8988T (cell line): Measurements from ENCODE around the gene TGIF1.

Source experiments
- DNase-seq: peaks from one replicate; pipeline ENCODE4 v3.0.0; 2011

TGIF1 gene

DNA sequence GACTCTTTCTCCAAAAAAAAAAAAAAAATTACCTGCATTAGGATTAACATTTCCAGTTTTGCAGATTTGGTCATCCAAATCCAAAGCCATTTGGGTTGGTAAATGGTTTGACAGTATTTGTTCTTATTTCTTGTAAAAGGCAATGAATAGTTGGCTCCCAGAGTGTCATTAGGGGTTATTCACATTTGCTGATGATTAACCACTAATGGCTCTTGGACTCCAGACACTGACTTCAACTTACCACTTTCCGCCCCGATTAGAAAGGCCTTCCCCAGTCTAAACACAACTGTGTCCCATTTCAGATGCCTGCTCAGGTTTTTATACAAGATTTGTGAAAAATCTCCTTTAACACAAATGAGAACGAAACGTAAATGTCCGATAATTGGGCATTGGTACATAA, 9.6 kb upstream of the TGIF1 start:
- DNase-seq: no peak

DNA sequence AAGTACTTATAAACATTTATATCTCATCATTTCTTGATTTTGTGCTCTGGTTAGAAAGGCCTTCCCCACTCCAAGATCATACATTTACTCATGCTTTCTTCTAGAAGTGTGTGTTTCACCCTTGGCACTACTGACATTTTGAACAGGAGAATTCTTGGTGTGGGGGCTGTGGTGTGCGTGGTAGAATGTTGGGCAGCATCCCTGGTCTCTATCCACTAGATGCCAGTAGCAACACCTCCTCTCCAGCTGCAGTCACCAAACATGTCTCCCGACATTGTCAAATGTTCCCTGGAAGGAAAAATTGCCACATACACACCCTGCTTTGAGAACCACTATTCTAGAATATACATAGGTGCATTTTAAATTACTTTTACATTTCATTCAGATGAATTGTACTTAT, 8.7 kb upstream of the TGIF1 start:
- DNase-seq: peak; percentile 41

DNA sequence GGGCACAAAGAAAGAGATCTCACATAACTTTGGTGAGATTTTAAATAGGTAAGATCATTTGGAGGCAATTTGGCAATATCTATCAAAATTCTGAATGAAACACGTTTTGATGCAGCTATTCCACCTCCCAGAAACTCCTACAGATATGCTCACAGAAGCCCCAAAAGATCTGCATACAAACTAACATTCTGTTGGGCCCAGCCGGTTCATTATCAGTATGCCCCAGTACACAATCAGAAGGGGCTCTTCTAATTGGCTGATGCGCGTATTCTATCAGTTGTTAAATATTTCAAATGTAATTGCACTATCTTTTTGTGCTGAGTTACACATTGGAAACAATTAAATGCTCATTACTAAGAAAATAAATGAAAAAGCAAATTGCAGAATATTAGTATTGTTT, 7.1 kb upstream of the TGIF1 start:
- no peak for DNase-seq

DNA sequence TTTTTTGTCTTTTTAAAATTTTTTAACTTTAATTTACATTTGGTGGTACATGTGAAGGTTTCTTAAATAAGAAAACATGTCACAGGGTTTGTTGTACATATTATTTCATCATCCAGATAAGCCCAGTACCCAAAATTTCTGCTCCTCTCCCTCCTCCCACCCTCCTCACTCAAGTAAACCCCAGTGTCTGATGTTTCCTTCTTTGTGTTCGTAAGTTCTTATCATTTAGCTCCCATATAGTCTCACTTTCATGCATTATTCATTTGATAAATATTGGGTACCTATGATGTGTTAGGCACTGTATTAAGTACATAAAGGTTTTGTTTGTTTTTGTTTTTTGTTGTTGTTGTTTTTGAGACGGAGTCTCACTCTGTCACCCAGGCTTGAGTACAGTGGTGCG, 5.7 kb upstream of the TGIF1 start:
- DNase-seq: no peak

DNA sequence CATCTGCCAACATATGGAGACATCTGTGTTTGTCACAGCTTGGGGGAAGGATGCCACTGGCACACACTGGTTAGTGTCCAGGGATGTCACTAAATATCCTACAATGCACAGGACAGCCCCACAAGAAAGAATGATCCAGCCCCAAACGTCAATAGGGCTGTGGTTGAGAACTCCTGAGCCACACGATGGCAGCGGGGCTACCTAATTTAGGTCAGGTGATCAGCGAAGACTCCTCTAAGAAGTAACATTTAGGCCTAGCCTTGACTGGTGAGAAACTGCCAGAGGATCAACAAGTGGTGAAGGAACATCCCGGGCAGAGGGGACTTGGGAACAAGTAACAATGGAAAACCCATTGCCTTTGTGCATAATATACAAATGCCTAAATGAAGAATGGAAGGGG, 5.0 kb upstream of the TGIF1 start:
- no peak for DNase-seq

DNA sequence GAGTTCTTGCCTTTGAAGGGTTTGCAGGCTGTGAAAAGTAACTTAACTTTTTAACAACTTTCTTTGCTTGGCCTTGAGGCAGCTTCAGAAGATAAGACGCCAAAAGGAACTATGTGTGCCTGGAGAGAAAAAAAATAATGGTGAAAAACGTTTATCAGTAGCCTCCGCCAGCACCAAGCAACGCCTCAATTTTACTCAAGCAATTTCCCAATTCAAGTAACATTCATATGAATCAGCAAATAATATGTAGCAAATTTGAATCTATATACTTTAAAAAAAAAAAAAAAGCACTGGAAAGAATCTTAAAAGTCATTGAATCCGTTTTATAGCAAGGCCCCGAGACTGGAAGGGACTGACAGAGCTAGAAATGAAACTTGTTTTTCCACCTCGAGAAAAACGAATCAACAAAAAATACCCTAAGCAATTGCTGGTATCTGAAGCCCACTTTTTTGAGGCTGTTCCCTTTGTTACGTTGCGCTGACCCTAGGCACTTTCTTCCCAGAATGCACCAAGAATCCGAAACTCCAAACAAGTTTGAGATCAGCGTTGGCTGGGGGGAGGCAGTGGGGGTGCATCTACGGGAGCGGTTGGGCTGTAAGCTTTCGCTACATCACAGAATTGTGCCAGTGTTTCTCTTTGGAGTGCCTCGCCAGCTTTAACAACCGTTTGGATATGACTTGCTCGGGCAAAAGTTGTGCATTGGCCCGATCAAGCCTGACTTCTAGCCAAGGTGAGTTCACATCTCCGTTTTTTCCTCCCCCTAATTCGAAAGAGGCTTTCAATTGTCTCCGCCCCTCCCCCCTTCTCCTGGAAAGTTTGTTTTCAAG, 2.7 kb upstream of the TGIF1 start:
- no peak for DNase-seq

DNA sequence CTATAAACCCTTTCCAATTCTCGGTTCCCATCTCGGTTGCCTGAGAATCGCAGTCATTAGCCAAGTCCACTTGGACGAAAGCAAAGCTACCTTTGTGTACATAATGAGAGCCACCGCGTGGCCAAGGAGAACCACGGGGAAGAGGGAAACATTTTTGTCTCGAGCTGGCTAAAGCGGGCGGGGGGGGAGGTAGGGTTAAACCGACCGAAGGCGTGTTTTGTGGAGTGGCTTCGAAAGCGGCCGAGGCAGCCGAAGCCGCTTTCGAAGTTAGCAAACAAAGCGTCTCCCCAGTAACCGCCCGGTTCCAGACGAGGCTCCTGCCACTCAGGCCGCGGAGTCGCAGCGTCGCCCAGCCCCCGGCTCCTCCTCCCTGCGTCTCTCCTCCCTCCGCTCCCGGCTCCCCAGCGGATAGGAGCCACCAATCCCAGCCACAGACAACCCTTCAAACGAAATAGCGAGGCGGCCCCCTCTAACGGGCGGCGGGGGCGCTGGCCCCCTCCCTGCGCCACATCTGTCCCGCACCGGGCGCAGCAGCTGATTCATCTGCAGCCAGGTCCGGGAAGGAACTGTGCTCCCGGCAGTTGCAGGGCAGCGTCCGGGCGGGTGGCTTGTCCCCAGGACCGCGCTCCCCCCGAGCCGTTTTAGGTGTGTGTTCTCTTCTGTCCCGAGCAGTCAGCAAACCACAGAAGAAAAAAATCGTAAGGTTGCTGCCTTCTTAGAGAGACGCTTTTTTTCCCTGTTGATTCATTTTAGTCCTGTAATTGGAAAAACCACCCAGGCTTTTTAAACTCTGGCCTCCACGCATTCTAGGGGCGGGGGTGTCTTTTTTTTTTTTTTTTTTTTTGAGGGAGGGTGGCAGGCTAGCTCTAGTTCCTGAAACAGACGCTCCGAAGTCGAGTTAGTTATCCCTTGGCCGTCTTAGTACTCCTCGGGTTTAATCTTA, 1.8 kb upstream of the TGIF1 start:
- DNase-seq: peak; percentile 76

DNA sequence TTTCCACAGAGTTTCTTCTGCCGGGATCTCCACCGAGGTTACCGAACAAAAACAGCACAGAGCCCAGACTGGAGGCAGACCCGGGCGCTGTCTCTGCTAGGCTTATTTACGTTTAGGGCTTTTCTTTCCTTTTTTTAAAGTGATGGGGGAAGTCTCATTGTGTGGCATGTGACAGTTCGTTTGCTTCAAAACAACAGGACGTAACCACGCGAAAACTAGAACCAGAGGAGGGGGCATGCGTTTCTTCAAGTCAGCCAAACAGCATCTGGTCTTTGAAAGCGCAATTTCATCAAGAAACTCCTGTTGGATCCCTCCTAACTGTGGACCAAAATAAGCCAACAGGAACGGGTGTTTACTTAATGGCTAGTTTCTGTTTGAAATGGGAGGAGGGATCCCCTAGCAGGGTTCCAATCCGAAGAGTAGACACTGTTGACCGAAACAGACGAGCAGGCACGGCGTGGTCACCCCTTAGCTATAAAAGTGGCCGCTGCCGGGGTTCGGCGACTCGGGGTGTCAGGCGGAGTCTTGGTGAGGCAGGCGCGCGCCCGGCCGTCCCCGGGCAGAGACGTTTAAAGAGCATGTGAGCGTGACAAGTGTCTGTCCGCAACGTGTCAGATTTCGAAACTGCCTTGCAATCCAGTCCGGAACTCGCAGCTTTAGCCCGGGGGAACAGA, 997 bp upstream of the TGIF1 start:
- DNase-seq: no peak

DNA sequence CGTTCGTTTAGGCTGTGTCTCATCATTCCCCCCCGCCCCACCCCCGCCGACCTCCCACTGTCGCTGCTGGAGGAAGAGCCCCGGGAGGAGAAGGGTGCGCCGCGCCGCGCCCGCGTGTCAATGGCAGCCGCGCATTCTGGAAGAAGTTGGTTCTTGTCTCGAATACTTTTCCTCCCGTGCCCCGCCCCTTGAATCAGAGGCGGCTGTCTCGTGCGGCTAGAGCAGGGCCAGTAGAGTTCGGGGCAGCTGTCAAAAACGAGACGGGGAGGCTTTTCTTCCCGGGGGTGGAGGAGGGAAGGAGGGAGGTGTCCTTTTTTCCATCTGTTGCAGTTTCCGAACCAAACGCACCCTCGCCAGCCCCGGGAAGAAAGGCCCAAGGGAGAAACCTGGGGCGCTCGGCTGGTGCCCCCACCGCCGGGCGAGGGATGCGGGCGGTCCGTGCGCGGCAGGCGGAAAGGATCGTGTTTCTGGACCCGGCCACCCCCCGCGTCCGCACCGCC, 410 bp upstream of the TGIF1 start:
- no peak for DNase-seq

DNA sequence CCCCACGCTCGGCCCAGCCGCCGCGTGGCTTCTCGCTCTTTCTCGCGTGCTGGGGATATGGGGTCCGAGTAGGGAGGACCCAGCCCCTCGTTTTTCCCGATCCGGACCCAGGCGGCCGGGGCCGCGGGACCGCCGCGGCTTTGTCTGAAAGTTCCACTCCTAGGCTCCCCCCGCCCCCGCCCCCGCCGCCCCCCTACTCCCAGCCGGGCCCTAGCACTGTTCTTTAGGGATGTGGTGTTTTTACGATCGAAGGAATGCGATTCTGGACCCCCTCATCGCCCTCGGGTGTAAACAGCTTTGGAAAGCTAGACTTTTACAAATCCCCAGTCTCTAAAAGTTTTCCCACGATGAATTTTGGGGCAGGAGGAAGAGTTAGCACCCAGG, 819 bp downstream of the TGIF1 start:
- DNase-seq: no peak

DNA sequence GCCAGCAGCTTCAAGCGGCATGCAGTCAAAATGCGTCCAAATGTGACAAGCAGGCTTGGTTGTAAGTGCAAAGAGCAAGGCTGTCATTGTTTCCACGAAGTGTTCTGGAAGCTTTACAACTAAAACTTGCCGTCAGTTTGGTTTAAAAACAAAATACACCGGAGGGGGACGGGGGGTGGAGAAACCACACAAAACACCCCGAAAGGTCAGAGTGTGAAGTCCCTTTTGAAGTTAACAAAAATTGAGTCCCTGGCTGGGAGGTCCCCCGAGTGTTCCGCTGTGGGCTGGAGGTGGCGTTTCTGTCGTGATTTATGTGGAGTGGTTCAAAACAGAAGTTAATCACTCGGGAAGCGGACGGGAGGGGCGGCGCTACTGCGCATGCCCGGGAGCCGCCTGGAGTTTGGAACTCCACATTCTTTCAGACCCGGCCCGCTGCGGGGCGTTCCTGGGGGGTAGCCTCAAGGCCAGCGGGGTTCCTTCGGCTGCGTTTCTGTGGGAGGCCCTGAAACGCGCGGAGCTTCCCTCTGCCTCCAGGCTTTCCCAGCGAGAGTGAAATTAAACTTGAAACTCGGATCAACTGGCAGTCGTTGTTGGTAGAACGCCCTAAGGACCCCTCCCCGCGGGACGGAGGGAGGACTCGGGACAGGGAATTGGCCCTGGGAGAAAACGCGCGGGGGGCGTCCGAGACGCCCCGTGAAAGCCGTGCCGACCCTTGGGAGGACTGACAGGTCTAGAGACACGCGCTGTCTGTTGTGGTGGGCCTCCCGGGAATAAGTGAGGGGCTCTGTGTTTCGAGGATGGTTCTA, 1.4 kb downstream of the TGIF1 start:
- DNase-seq: peak; percentile 58

DNA sequence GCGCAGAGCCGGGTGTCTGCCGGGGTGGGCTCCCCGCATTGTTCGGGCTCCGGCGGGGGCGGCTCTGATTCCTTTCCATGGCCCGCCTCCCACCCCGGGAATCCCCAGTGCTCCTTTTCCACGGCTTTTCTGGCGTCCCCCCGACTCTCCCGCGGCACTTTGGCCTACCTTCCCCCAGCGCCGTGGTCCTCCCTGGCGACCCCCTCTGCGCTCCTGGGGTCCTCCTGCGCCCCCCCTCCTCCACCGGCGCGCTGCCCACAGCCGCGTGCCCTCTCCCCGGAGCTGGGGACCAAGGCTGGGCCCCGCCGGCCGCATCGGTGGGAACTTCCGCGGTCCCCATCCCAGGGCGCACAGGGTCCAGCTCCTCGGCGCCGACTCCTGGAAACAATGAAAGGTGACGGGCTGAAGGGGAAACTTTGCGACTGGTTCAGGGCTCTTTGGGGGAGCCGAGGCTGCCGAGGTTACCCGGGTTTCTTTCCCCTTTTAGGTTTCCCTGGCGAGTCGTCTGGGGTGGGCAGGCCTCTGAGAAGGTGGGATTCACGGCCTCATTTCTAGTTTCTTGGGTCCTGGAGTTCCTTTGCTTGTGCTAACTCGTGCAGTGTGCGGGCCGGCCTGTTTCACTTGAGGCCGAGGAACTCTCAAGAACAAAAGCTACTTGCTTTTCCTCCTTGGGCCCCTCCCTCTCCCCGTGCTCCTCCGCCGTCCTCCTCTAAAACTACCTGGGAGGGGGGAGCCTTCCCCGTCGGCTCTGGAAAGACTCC, 2.2 kb downstream of the TGIF1 start:
- no peak for DNase-seq

DNA sequence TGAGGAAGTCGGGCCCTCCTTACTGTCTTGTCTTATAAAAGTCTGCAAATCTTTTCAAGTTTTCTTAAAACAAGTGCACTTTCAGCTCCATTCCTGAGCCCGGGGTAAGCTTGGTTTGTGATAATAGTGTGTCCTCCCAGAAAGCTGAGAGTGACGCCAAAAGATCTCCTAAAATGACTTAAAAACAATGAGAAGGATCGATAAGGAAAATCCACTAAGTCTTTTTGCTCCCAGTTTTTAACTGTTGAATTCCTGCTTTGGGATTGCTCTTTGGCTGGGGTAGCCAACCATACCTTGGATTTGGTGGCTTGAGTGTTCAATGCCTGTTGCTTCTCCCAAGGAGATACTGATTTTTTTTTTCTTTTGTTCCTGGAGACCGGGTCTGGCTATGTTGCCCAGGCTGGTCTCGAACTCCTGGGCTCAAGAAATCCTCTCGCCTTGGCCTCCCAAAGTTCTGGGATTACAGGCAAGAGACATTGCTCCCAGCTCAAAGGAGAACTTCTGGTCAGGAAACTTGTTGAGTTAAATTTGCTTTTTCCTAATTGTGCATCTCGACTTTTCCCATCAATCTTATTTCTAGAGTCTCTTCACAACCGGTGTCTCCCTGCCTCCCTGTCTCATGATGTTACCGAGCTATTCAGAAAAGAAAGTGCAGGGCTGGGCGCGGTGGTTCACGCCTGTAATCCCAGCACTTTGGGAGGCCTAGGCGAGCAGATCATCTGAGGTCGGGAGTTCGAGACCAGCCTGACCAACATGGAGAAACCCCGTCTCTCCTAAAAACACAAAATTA, 3.0 kb downstream of the TGIF1 start:
- DNase-seq: no peak

DNA sequence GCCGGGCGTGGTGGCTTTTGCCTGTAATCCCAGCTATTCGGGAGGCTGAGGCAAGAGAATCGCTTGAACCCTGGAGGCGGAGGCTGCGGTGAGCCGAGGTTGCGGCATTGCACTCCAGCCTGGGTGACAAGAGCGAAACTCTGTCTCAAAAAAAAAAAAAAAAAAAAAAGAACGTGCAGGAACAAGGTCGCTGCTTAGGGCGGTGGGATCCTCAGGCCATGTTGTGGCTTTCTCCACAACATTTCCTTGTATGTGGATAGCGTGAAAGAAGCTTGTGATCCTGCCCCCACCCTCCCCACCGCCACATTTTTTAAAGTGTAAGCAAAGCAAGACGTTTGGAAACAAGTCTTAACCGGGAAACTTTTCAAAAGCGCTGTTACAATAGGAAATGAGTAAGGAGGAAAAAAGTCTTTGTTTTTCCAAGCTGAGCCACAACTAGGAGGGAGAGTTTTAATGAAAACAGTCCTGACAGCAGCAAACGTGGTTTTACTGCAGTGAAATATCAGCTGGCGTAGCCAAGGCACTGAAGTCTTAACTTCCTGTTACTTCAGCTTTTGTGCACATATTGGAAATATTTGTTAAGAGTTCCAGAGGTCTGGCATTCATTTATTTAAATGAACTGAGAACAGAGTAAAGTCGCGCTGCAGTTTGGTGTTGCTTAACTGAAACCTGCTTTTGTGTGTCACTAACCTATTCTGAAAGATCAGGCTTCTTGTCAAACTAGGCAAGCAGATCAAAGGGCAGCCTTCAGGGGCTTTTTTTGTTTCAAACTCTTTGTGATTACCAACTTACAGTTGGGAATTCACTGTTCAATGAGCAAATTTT, 3.8 kb downstream of the TGIF1 start:
- DNase-seq: no peak

DNA sequence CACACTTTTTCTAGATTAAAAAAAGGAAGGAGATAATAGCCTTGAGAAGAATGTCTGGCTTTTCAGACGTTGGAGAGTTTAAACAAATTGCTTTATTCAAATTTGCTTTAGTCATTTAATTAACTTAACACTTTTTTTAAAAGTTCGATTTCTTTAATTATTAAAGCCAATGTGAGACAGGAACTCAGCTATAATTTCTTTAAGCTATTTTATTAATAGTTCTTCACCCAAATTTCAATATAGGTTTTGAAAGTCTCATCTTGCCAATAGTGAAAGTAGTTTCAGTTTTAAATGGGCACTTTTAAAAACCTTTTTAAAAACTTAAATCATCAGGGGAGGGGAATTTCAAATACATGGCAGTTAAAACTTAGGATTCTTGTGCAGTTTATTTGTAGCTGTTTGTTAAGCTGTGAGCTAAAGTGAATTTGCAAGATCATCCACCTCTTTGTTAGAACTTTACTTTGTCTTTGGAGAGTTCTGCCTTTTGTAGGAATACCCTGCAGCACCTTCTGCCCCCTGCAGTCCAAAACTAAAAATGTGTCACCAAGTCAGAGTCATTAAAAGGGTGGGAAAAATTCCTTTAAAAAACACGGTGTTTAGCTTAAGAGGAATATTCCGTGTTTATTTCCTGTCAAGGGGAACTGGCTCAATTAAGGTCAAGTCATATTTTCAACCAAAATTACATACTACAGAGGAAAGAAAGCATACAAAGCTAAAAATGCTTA, 4.6 kb downstream of the TGIF1 start:
- DNase-seq: peak; percentile 37

DNA sequence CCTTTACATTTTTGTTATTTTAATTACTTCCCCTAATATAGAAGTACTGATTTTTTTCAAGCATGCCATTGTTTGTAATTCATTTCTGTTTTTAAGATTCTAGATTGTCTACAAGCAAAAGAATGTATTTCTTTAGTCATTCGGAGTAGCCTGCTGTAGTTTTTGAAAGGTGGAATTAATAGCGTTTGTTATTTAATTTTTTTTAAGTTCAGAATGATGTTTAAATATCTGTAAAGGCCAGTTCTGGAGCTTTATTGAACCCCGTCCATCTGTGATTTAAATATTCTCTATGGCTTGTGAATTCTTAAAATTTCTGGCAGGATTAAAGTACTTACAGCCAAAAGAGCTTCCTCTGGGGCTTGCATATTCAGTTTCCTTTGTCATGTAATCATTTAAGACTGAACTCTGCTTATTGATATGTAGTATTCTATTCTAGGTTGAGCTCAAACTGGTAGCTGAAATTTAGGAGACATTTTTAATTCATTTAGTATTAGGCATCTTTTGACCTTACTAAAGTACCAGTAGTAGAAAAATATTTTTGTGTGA, 5.2 kb downstream of the TGIF1 start:
- no peak for DNase-seq

DNA sequence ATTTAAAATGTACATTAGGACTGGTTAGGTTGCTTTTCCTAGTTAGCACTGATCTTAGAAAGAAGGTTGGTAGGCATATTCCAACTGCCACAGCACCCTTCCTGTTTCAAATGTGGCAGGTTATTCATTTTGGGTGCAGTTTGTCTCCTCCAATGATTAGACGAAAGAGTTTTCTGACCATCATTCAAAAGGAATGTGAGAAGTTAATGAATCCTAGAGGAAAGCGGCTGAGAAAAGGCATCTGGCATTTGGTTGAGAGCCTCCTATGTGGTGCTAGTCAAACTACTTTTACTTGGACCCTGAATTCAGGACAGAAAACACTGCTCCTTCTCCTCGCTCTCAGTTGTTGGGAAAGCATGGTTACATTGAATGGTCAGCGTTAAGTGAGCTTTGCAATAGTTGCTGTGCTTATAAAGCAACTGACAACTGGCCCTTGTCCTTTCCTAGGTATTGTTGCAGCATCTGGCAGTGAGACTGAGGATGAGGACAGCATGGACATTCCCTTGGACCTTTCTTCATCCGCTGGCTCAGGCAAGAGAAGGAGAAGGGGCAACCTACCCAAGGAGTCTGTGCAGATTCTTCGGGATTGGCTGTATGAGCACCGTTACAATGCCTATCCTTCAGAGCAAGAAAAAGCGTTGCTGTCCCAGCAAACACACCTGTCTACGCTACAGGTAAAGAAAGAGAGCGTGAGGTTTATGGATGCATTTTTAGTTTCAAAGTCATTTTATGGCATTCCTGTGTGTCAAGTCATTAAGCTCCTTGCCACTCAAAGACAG, 6.1 kb downstream of the TGIF1 start:
- DNase-seq: no peak

DNA sequence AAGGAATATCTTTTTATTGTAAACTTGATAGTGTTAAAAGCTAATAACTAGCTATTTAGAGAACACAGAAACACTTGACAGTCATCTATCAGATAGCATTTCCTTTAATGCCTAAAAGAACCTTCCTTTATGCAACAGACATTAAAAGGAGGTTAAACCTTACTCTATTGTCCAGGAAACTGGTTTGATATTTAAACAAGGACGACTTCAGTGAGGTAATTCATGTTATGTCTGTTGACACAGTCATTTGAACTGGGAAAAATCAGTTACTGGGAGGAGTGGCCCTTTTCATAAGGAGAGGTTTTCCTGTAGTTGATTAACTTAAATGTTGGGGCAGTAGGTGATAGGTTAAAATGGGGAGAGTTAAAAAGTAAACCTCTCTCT, 6.7 kb downstream of the TGIF1 start:
- DNase-seq: no peak
